Fibroblast of pulmonary artery (primary cell): ENCODE data around the gene CAND1.

Experiments
- DNase-seq: peaks from one replicate; pipeline ENCODE4 v3.0.0-alpha.2; 2010; ENCODE audit warnings: low read depth
- H3K4me3 ChIP-seq: replicated peaks from 2 replicates; pipeline ENCODE4 v1.5.1; 2011; ENCODE audit warnings: low read depth, mild to moderate bottlenecking, control low read depth, low read length, moderate library complexity
- CTCF ChIP-seq: IDR thresholded peaks from 2 replicates; pipeline ENCODE4 v1.5.1; 2011; ENCODE audit warnings: mild to moderate bottlenecking, control low read depth, low read length, inconsistent platforms; ENCODE audit errors: missing control alignments

The CAND1 gene

GRCh38 chr12:67279637-67280036 lies 10.5 kb downstream of the CAND1 start:
- no peak for DNase-seq
- H3K4me3 ChIP-seq = no peak overlapping the region
- no peak for TF ChIP-seq CTCF

GRCh38 chr12:67280088-67280487 lies 10.9 kb downstream of the CAND1 start:
- no peak for TF ChIP-seq CTCF
- no peak overlapping the region for H3K4me3 ChIP-seq
- no peak for DNase-seq

- no peak for DNase-seq
Observed at GRCh38 chr12:67280572-67280971, 11.4 kb downstream of the CAND1 start.

GRCh38 chr12:67284561-67284960 lies 15.4 kb downstream of the CAND1 start:
- no peak for TF ChIP-seq CTCF

More at GRCh38 chr12:67280572-67280971, 11.4 kb downstream of the CAND1 start:
- no peak overlapping the region for H3K4me3 ChIP-seq
- TF ChIP-seq CTCF = no peak

GRCh38 chr12:67286257-67286656 lies 17.1 kb downstream of the CAND1 start:
- no peak for TF ChIP-seq CTCF
- DNase-seq = no peak
- no peak overlapping the region for H3K4me3 ChIP-seq

More at GRCh38 chr12:67284561-67284960, 15.4 kb downstream of the CAND1 start:
- DNase-seq = no peak
- H3K4me3 ChIP-seq = no peak overlapping the region

- no peak overlapping the region for H3K4me3 ChIP-seq
- TF ChIP-seq CTCF = no peak
- no peak for DNase-seq
Observed at GRCh38 chr12:67287311-67287710, 18.2 kb downstream of the CAND1 start.

GRCh38 chr12:67288561-67288960 lies 19.4 kb downstream of the CAND1 start:
- no peak overlapping the region for H3K4me3 ChIP-seq
- no peak for DNase-seq
- TF ChIP-seq CTCF = no peak
